8988T (cell line): Measurements from ENCODE around the gene ADGB.

ENCODE experiments used
- DNase-seq: peaks from one replicate; pipeline ENCODE4 v3.0.0; 2011

ADGB gene

DNA sequence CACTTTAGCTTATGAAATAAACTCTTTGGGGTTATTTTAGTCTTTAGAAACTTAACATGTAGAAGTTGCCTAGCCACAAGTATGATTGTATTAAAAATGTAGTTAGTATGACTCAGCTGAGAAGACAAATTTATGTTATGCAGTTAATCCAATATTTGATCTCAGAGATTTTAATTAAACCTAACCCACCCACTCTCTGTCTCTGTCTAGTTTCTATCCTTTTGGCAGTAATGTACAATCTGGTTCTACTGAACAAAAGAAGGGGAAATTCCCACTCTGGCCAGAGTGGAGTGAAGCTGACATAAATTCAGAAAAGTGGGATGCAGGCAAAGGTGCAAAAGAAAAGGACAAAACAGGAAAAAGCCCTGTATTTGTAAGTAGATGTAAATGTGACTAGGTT is 36.4 kb downstream of the ADGB start:
- DNase-seq = no peak

DNA sequence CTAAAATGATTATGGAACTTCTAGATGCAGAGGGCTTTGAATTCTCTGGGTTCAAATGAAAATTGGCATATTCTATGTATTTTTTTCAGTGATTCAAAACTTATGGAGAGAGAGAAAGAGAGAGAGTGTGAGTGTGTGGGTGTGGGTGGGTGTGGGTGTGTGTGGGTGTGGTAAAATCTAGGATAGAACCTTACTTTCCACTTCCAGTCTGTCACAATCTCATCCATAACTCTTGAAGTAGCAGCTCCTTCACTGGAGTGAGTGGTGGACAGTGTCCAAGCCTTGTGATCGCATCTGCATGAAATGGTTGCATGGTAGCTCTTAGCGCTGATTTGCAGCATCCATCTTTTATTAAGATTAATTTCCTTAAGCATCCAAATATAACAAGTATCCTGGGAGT is 37.7 kb downstream of the ADGB start:
- DNase-seq = no peak

DNA sequence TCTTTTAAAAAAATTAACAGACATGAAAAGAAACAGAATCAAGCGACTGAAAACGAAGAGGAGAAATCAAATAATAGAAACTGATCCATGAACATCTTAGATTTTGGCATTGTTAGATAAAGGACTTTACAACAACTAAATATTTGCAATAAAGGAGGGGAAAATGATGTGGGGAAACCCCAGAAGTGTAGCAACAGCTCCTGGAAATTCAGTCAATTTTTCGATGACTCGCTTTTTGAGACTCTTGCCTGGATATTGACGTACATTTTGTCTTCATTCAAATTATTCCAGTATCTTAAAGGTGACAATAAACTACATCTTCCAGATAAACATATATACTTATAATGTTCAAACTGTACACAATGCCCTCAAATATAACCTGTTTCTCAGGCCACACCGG is 44.1 kb downstream of the ADGB start:
- DNase-seq = no peak

DNA sequence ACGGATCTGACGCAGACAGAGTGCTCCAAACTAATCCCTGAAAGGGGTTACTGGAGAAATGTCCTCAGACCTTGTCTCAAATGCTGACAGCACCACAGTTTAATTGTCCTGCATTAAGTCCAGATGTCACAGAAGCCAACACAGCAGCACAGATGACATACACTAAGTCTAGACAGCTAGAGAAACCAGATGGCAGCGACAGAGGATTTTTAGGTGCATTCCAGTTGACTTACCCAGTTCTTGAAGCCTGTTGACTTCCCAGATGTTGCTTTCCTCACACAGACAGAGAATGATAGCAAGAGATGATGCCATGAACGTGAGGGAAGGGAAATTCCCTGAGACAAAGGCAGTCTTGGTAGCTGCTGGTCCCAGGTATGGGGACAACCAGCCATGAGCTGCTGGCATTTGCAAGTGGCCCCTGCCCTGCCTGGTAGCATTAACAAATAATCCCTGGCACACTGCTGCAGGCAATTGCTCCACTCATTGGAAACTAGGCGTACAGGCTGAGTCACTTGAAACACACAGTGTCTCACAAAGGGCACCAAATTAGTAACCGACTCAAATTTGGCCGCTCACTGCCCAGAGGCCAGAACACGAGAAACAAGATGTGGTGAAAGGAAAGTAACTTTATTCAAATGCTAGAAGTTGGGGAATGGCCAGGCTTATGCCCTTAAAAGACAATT is 52.2 kb downstream of the ADGB start:
- no peak for DNase-seq

DNA sequence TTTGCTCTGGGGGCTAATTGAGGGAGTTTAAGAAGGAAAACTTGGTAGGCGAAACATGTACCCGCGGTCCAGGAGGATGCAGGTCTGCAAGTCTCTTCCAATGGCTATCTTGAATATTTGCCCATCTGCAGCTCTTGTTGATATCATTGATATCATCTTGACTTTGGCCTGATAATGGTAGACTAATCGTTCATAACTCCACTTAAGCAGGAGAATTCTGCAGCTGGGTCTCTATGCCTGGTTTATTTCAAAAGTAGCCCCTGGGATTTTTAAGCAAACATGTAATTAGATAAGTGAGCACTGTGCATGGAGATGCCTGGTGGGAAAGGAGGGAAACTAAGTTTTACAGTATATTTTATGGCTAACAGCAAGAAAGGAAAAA is 52.7 kb downstream of the ADGB start:
- no peak for DNase-seq

DNA sequence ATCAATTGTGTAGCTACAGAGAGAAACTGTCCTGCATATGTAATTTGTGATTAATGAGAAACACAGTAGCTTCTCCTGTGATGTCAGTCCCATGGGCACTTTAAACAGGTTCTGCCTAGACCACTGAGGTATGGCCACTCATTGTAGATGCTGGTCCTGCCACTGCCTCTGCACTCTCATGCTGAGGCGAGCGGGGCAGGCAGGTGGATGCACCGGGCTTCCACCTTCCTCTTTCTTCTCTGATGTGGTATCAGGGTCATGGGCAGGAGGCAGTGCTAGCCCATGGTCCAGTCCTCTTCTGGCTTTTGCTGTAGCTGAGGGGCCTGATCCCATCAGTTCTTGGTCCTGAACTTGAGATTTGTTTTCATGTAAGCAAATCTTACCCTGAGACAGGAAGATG is 58.7 kb downstream of the ADGB start:
- DNase-seq = no peak

DNA sequence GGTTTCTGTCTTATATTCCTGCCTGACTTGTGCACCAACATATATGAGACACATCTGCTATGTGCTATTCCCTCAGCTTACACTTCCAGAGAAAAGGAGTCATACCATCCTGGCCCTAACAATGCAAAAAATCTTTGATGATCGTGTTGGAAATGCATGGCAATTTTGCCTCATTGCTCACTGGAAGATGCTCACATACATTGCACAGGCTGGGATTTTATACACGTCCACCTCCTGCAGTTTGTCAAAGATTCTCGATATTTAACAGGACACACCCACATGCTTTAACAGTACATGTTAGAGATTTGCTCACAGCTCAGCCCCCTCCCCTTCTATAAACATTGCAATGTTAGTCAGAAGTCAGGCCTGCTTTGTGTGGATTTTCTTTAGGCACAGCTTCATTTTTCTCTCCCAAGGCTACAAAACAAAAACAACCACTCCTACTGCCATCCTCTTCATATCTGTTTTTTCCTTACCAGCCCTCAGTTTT is 66.1 kb downstream of the ADGB start:
- no peak for DNase-seq

DNA sequence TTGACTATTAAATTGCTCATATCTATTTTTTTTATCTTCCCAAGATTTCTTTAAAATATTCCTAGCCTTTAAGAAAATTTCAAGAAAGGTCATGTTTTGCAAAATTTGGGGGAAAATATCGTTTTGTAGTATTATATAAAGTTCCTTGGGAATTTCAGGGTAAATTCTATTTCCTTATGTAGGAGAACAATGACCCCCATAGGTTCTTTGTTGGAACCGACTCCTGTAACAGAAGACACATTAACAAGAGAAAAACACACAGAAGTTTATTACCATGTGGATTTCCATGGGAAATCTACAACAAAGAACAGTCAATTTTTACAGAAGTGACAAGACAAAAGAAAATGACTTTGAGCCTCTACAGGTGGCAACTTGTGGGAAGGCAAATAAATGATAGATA is 68.1 kb downstream of the ADGB start:
- no peak for DNase-seq

DNA sequence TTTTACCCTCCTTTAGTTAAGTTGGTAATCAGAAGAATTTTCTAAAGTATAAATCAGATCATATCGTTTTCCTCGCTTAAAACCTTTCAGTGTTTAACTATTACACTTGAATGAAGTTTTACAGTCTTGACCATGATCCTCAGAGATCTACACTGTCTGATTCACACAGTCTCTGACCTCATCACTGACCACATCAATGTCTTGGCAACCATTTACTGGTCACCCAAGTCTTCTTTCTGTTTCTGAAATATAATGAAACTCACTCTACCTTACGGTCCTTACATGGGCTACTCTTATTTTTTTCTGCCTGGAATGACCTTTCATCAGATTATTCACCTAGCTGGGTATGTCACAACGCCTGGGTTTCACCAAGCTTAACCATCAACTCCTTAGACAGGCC is 71.4 kb downstream of the ADGB start:
- DNase-seq = no peak

DNA sequence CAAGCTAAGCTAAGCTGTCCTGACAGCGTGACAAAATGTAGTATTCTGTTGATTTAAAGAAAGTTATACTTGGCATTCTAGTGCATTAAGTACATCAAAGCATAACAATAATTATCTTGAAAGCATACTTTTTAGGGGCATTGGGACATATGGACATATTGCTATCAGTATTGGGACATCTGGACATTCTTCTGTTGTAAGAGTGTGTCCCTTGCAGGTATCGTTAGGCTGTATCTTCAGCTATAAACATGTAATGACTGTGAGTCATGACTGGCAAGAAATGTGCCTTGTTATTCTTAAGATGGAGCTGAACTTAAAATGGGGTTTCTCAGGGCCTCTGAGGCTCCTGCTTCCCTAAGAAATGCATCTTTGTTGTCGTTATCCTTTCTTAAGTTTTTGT is 74.3 kb downstream of the ADGB start:
- DNase-seq = no peak

DNA sequence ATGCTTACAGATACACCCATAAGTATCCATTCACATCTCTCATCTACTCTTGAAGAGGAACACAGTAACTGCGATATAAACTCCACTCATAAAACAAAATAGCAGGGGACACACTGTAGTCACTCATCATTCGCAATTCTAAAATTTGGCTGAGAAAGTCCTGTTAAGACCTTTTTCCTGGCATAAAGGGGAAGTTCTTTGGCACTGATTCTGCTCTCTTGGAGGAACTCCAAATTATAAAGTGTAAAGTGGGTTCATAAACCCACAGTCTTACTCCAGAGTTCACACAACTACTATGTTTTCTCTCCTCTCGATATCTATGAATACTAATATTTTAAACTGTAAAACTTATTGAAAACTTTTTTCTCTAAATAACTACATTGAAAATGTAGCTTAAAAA is 80.6 kb downstream of the ADGB start:
- DNase-seq = no peak

DNA sequence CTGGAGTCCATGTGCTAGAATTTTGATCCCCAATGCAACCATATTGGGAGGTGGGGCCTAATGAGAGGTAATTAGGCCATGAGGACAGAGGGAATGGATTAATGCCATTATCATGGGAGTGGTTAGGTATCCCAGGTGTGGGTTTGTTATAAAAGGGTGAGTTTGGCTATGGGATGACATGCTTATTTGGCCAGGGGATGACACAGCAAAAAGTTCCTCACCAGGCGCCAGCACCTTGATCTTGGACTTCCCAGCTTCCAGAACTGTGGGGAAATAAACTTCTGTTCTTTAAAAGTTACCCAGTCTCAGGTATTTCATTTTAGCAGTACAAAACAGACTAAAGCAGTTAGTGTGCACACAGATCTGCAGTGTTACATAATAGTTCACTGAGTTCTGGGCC is 84.1 kb downstream of the ADGB start:
- DNase-seq = no peak

DNA sequence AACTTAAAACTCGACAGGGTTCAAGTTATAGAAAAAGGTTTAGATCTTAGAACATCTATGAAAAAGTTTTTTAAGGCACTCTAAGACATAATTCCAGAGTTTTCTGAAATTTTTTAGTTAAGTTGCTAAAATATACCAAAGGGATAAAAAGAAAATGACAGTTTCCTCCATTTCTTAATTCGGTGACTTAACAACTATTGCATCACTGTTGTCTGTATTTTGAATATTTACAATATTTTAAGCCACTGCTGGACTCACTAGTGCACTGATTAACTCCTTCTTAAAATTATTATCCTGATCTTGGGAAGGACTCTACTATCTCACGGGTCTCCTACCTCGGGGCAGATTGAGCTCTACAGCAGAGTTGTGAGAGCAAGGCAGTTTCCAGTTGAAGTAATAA is 91.0 kb downstream of the ADGB start:
- no peak for DNase-seq

DNA sequence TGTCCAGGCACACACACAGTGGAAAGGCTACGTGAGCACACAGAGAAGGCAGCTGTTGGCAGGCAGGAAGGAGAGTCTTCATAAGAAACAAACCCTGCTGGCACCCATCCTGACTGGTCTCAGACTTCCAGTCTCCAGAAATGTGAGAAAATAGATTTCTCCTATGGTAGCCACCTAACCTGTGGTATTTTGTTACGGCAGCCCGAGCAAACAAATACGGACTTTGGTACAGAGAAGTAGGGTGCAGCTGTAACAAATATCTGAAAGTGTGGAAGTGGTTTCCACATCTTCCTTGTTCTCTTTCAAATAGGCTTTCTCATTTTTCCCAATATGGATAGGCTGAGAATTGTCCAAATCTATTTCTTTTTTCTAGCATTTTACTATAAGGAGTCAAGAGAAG is 94.6 kb downstream of the ADGB start:
- DNase-seq = no peak

DNA sequence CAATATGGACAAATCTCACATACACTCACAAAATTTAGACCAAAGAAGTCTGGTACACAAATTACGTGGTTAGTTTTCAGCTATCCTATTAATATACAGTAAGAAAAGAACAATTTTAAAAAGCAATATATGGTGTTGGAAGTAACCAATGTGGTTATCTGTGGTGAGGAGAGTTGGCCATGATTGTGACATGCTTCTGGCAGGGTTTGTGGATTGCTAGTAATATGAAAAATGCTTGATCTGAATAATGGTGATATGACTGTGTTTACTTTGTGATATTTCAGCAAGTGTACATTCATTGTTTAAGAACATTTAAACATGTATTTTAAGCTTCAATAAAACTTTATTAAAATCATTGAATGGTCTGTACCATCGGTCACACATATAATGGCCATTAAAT is 99.1 kb downstream of the ADGB start:
- DNase-seq = no peak

DNA sequence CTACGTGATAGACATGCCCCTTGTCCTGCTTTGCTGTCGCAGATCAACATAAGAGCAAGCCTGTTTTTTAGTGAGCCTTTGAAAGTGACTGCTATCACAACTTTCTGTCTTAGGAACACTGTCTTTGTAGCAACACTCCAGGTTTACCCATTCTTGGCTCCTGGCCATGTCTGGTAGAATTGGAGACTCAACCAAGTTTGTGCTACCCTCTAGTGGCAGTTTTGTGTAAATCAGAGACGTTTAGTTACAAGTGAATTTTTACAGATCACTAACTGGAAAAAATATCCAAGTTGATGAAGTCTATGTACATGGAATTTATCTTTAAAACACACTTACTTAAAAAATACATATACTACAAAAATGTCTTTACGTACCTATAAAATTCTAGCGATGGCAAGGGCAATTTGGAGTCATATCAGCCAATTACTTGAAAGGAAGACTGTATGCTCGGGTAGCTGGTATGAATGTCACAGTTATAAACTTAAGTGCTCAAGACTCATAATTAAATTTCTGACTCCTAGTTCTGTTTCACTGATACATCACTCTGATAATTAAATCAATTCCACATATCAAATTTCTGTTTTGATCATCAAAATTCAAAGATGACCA is 101.4 kb downstream of the ADGB start:
- DNase-seq = no peak

DNA sequence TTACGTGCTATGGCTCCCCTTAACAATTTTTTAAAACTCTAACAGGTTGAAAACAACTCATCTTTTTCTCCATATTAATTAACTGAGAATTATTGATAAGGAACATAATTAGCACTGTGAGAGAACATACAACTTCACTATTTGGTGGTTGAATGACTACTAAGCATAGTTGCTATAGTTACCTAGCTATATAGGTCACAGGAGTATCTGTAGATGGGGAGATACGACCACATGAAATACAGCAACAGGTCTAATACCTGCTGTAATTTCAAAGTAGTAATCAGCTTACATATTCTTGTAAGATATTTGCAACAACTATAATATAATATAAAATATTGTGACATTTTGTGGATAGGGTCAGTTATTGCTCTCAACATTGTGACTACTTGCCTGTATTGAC is 102.9 kb downstream of the ADGB start:
- no peak for DNase-seq

DNA sequence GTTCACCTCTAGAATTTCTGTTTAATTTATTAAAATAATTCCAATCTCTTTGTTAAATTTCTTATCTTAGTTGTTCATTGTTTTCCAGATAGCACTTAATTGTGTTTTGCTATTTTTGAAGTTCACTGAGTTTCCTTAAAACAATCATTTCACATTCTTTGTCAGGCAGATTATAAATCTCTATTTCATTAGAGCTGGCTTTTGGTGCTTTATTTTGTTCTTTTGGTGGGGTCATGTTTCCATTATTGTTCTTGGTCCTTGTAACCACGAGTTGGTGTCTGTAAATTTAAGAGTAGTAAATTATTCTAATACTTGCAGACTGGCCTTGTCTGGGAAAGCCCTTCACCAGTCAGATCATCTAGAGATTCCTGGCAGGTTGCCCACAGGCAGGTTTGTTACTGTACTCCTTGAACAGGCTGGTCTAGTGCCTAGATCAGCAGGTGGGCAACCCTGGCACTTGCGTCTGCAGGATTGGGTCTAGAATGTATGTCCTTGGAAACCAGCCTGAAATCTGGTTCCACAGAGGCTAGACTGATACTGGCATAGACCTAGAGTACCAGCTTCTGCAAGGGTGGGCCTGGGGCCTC is 110.4 kb downstream of the ADGB start:
- DNase-seq = no peak

DNA sequence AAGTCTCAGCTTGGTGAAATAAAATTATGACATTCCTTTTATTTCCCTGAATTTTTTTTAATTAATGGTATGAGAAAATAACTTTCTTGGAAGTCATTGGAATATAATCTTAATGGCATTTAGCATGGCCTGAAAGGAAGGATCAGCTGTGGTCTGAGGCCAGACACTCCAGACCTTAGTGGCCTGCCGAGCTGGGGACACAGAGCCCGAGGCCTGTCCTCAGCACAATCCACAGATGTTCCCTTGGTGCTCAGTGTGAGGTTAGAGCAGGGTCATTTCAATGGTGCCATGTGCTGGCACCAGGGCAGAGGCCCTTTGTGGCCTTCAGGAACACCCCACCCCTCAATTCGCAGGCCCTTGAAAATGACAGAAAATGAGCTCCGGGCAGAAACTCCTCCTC is 120.6 kb downstream of the ADGB start:
- no peak for DNase-seq

DNA sequence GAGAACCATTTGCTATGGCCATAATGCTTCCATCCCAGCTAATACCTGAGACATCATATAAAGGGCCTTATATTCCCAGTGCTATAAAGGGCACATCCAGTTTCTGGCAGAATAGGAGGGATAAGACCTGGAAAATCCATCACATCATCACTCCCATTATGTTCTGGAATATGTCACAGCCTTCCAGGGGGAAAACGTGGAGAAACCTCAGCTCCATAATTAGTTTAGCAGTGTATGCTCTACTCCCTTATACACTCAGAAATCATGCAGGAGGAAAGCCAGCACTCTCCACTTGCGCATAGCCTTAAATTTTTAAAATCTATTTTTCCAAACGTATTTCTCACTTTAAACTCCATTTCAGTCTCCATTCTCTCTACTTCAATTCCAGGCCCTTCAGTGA is 140.9 kb downstream of the ADGB start:
- DNase-seq = no peak

DNA sequence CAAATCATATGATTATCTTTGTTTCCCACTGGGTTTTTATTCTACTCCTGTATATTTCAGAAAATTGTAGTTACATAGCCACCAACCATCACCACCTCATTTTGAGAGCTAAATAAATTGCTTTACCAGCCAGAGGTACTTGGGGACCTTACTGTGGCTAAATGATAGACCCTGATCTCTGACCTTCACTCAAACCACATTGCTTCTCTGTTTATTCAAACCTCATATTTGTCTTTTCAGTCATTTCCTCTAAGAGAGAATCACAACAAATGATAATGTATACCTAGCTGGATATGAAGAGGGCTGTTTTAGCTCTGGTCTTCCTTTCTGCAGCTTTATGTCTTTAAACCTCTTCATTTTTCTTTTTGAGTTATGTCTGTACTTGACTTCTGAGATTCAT is 142.8 kb downstream of the ADGB start:
- no peak for DNase-seq

DNA sequence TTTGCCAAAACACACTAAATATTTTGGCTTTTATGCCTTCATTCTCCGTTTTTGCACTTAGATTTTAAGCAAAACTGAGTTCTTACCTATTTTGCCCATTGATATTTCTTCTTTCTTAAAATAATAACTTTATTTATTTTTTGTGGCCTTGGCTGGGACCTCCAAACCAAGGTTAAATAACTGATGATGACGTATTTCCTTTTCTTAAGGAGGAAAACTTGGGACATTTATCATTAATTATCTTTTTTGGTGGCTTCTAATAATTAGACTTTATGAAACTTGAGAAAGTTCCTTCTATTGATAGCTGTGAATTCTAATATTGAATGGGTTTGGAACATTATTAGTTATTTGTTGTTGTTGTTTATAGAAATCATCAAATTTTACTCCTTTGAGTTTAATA is 154.5 kb downstream of the ADGB start:
- DNase-seq = no peak

DNA sequence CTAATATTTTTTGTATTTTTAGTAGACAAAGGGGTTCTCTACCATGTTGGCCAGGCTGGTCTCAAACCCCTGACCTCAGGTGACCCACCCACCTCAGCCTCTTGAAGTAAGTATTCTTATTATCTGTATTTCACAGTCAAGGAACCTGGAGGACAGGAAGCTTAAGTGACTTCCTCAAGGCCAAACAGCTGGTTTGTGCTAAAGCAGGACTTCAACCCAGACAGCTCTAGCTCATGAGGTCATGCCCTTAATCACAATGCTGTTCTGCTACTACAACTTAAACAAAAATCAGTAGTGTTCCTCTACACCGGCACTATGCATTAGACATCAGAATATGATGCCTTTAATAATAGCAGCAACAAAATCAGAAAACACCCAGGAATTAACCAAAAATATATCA is 168.9 kb downstream of the ADGB start:
- no peak for DNase-seq

DNA sequence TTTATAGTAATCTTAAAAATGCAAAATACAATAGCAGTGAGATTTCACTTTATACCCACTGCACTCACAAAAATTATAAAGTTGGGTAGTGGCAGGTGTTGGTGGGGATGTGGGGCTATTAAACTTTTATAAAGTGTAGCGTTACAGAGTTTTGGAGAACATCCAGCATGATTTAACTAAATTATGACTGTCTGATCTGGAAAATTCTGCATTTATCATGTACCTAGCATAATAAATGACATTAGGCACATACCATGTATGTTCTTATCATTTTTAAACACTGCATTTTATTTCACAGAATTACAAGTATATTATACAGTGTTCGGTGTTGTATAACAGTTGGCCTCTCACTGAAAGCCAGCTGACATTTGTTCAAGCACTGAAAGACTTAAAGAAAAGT is 169.9 kb downstream of the ADGB start:
- DNase-seq = no peak
